IMR-90 (cell line): Measurements from ENCODE around the gene SIAH1. TPM values are rescaled to one million over a fixed set of nuclear protein-coding genes. Genes with fewer than 3 reads are reported as not detected.

Experiments used
- ATAC-seq: fragments of 200-7000 bp; cut with Tn5 transposase; 2 replicates; pipeline ENCODE4 v1.9.1; 2020; ENCODE audit warnings: low read depth, mild to moderate bottlenecking, moderate library complexity
- BruUV-seq: library from RNA; stranded (reverse); fragments of 400-500 nt; replicated peaks from 2 replicates; lab custom pipeline; 2021; lab: Mats Ljungman, UMichigan
- CTCF ChIA-PET: fragments of 300-600 bp; formaldehyde crosslinking; extraction: SDS; loops from one replicate; lab custom pipeline; 2021; ENCODE audit warnings: antibody characterized with exemption; lab: Yijun Ruan, JAX
- POLR2A ChIA-PET: fragments of 300-600 bp; sonication (Branson Sonifier 250); formaldehyde crosslinking; loops from one replicate; lab custom pipeline; 2022; ENCODE audit warnings: antibody characterized with exemption; ENCODE audit not compliant: unreplicated experiment; lab: Charles Lee
- DNase-seq: peaks from one replicate; pipeline ENCODE4 v3.0.0; 2013
- H2AFZ ChIP-seq: replicated peaks from 2 replicates; pipeline ENCODE3; 2013; ENCODE audit warnings: low read length, mild to moderate bottlenecking; ENCODE audit not compliant: poor library complexity
- H2AK5ac ChIP-seq: 2 replicates; pipeline ENCODE4 v1.6.1; 2013; ENCODE audit warnings: low read depth, low read length, inconsistent platforms
- H2AK9ac ChIP-seq: replicated peaks from 2 replicates; pipeline ENCODE3; 2013; ENCODE audit warnings: mild to moderate bottlenecking, low read depth, low read length, moderate library complexity; ENCODE audit not compliant: poor library complexity
- H2BK120ac ChIP-seq: 2 replicates; pipeline ENCODE4 v1.6.1; 2013; ENCODE audit warnings: low read depth, low read length, inconsistent platforms
- H2BK15ac ChIP-seq: 3 replicates; pipeline ENCODE4 v1.6.1; 2013; ENCODE audit warnings: low read depth, low read length, inconsistent platforms
- H2BK20ac ChIP-seq: 2 replicates; pipeline ENCODE4 v1.6.1; 2013; ENCODE audit warnings: low read depth, mild to moderate bottlenecking, inconsistent platforms, low read length, moderate library complexity
- H2BK5ac ChIP-seq: 2 replicates; pipeline ENCODE4 v1.6.1; 2013; ENCODE audit warnings: mild to moderate bottlenecking, low read depth, low read length, inconsistent platforms; ENCODE audit not compliant: poor library complexity, severe bottlenecking
- H3K14ac ChIP-seq: replicated peaks from 2 replicates; pipeline ENCODE4 v1.6.1; 2013; ENCODE audit warnings: low read depth, low read length, inconsistent platforms
- H3K18ac ChIP-seq: 2 replicates; pipeline ENCODE4 v1.6.1; 2013; ENCODE audit warnings: low read depth, low read length, control low read depth
- H3K23ac ChIP-seq: 2 replicates; pipeline ENCODE4 v1.6.1; 2013; ENCODE audit warnings: low read depth, low read length, inconsistent platforms
- H3K27ac ChIP-seq: 2 replicates; pipeline ENCODE4 v1.5.1; 2013; ENCODE audit warnings: mild to moderate bottlenecking, control low read depth, low read length; ENCODE audit not compliant: insufficient read depth
- H3K27me3 ChIP-seq: 2 replicates; pipeline ENCODE4 v1.6.1; 2013; ENCODE audit warnings: low read length; ENCODE audit not compliant: control insufficient read depth, insufficient read depth
- H3K36me3 ChIP-seq: 2 replicates; pipeline ENCODE4 v1.6.1; 2013; ENCODE audit warnings: low read length, mixed read lengths; ENCODE audit not compliant: control insufficient read depth, insufficient read depth
- H3K4ac ChIP-seq: 2 replicates; pipeline ENCODE4 v1.6.1; 2013; ENCODE audit warnings: low read depth, low read length, inconsistent platforms
- H3K4me1 ChIP-seq: 2 replicates; pipeline ENCODE4 v1.6.1; 2013; ENCODE audit warnings: low read length, mixed read lengths; ENCODE audit not compliant: control insufficient read depth, insufficient read depth
- H3K4me2 ChIP-seq: 2 replicates; pipeline ENCODE4 v1.6.1; 2013; ENCODE audit warnings: low read depth, mild to moderate bottlenecking, control low read depth, low read length, moderate library complexity
- H3K4me3 ChIP-seq: 2 replicates; pipeline ENCODE4 v1.5.1; 2013; ENCODE audit warnings: low read depth, mild to moderate bottlenecking, control low read depth, low read length, moderate library complexity; ENCODE audit not compliant: insufficient read depth
- H3K56ac ChIP-seq: 2 replicates; pipeline ENCODE4 v1.6.1; 2013; ENCODE audit warnings: low read length, inconsistent platforms; ENCODE audit not compliant: insufficient read depth; ENCODE audit errors: extremely low read depth
- H3K79me1 ChIP-seq, 2 experiments: 2 replicates each; pipeline ENCODE4 v1.6.1; 2013; ENCODE audit warnings: low read length in 2 of 2, inconsistent platforms in 1 of 2, low read depth in 1 of 2
- H3K9ac ChIP-seq: 2 replicates; pipeline ENCODE4 v1.6.1; 2013; ENCODE audit warnings: low read depth, low read length, control low read depth
- H3K9me1 ChIP-seq: 2 replicates; pipeline ENCODE4 v1.6.1; 2013; ENCODE audit warnings: low read length, inconsistent platforms; ENCODE audit not compliant: insufficient read depth
- H3K9me3 ChIP-seq: 2 replicates; pipeline ENCODE4 v1.6.1; 2013; ENCODE audit warnings: low read length; ENCODE audit not compliant: control insufficient read depth, insufficient read depth
- H4K20me1 ChIP-seq: 2 replicates; pipeline ENCODE4 v1.6.1; 2013; ENCODE audit warnings: low read length, inconsistent platforms; ENCODE audit not compliant: insufficient read depth
- H4K5ac ChIP-seq: 2 replicates; pipeline ENCODE4 v1.6.1; 2013; ENCODE audit warnings: mild to moderate bottlenecking, low read depth, low read length, control low read depth
- H4K8ac ChIP-seq, 2 experiments: 2 replicates each; pipeline ENCODE4 v1.6.1; 2013; ENCODE audit warnings: low read depth in 2 of 2, low read length in 2 of 2, control low read depth in 1 of 2, inconsistent platforms in 1 of 2
- H4K91ac ChIP-seq: 2 replicates; pipeline ENCODE4 v1.6.1; 2013; ENCODE audit warnings: low read depth, low read length, inconsistent platforms; ENCODE audit not compliant: insufficient read depth
- BHLHE40 ChIP-seq: fragments of 150-350 bp; IDR thresholded peaks from 2 replicates; pipeline ENCODE4 v1.6.1; 2016; ENCODE audit warnings: mild to moderate bottlenecking, low read depth, low read length
- CEBPB ChIP-seq: IDR thresholded peaks from 2 replicates; pipeline ENCODE4 v1.6.1; 2012; ENCODE audit warnings: low read depth, low read length, improper control_type of control experiment
- CHD1 ChIP-seq: IDR thresholded peaks from 2 replicates; pipeline ENCODE4 v1.6.1; 2012; ENCODE audit warnings: low read depth, low read length, improper control_type of control experiment
- CTCF ChIP-seq: conservative IDR thresholded peaks from 2 replicates; pipeline ENCODE4 v1.5.1; 2012; ENCODE audit warnings: mild to moderate bottlenecking, low read depth, low read length, improper control_type of control experiment
- FOS ChIP-seq: fragments of 150-350 bp; IDR thresholded peaks from 2 replicates; pipeline ENCODE4 v1.6.1; 2016; ENCODE audit warnings: low read depth, low read length
- MAFK ChIP-seq: IDR thresholded peaks from 2 replicates; pipeline ENCODE4 v1.6.1; 2012; ENCODE audit warnings: low read depth, low read length, improper control_type of control experiment
- MAZ ChIP-seq: IDR thresholded peaks from 2 replicates; pipeline ENCODE4 v1.6.1; 2012; ENCODE audit warnings: low read depth, mild to moderate bottlenecking, low read length, improper control_type of control experiment, moderate library complexity, borderline replicate concordance
- MXI1 ChIP-seq: IDR thresholded peaks from 2 replicates; pipeline ENCODE4 v1.6.1; 2012; ENCODE audit warnings: low read depth, mild to moderate bottlenecking, low read length, moderate library complexity, borderline replicate concordance
- NFE2L2 ChIP-seq: fragments of 150-350 bp; IDR thresholded peaks from 2 replicates; pipeline ENCODE4 v1.6.1; 2016; ENCODE audit warnings: low read depth, mild to moderate bottlenecking, low read length
- POLR2A ChIP-seq: IDR thresholded peaks from 2 replicates; pipeline ENCODE4 v1.6.1; 2012; ENCODE audit warnings: mild to moderate bottlenecking, low read depth, low read length
- RAD21 ChIP-seq: IDR thresholded peaks from 2 replicates; pipeline ENCODE4 v1.6.1; 2012; ENCODE audit warnings: low read length, improper control_type of control experiment
- RCOR1 ChIP-seq: IDR thresholded peaks from 2 replicates; pipeline ENCODE4 v1.6.1; 2012; ENCODE audit warnings: mild to moderate bottlenecking, low read length, improper control_type of control experiment; ENCODE audit not compliant: insufficient replicate concordance
- RFX5 ChIP-seq: IDR thresholded peaks from 2 replicates; pipeline ENCODE4 v1.8.0; 2012; ENCODE audit warnings: low read depth, mild to moderate bottlenecking, low read length, moderate library complexity
- SMC3 ChIP-seq: fragments of 150-350 bp; IDR thresholded peaks from 2 replicates; pipeline ENCODE4 v1.6.1; 2016; ENCODE audit warnings: low read depth, mild to moderate bottlenecking, antibody characterized with exemption, low read length, moderate library complexity
- USF2 ChIP-seq: fragments of 150-350 bp; IDR thresholded peaks from 2 replicates; pipeline ENCODE4 v1.6.1; 2017; ENCODE audit warnings: mild to moderate bottlenecking, antibody characterized with exemption, low read length, low read depth
- WGBS, 2 experiments: methylation state at CpG; one replicate each; pipeline versions ENCODE4 v1.1.5 to v1.1.7; 2013; ENCODE audit warnings: missing lambda C conversion rate in 2 of 2; ENCODE audit not compliant: insufficient read length in 1 of 2; ENCODE audit errors: extremely low coverage in 2 of 2; 5-methylcytosine and 5-hydroxymethylcytosine counted together
- dilution Hi-C: fragments of 300-500 bp; cut with HindIII; formaldehyde crosslinking; loops from one replicate; pipeline ENCODE4 v1.14.3; 2018; ENCODE audit warnings: low sequenced_read_pairs; ENCODE audit not compliant: unreplicated experiment
- in situ Hi-C: fragments of 300-500 bp; cut with MboI; formaldehyde crosslinking; loops from 3 replicates; pipeline ENCODE4 v1.14.3; 2019; ENCODE audit warnings: low sequenced_read_pairs, inconsistent platforms, mixed read lengths
- intact Hi-C: fragments of 100-400 bp; cut with micrococcal nuclease; formaldehyde crosslinking; loops from 2 replicates; pipeline ENCODE4 v1.10.0; 2022
- polyA plus RNA-seq, 3 experiments: library from polyadenylated mRNA; depleted of rRNA; stranded (reverse); fragments of >200 nt; gene quantifications; 2 replicates each; pipeline ENCODE4 v1.2.3, GENCODE V29; 2012; ENCODE audit warnings: low replicate concordance in 1 of 3
- total RNA-seq: library from RNA; depleted of rRNA; stranded (reverse); fragments of >200 nt; gene quantifications from 2 replicates; pipeline ENCODE4 v1.2.3, GENCODE V29; 2012
- TF ChIP-seq, protein P1 (sequence below): fragments of 150-350 bp; IDR thresholded peaks from 2 replicates; pipeline ENCODE4 v1.6.1; 2016; ENCODE audit warnings: low read depth, mild to moderate bottlenecking, low read length, moderate library complexity, borderline replicate concordance

The SIAH1 gene
- total and polyA plus RNA-seq, 2 of the 4 experiments (the other 2 are of a cell fraction) = 10.3 to 17.7 TPM

GRCh38 chr16:48334325-48334724 is 50.9 kb downstream of the SIAH1 start:
- H3K9ac ChIP-seq = no peak overlapping the region
- H2BK120ac ChIP-seq = no peak overlapping the region; the same call in 1 of the 2 replicates
- no peak for ATAC-seq
- no peak overlapping the region for H4K5ac ChIP-seq
- intact Hi-C loops (no loop called here), in situ Hi-C loops (no loop called here), dilution Hi-C loops (no loop called here)
- peak overlapping the region; percentile 27; the same call in 1 of the 3 replicates for H2BK15ac ChIP-seq
- peaks cover 6% of the 10 kb centered on the region for H3K36me3 ChIP-seq
- peaks cover 29 to 48% of the 10 kb centered on the region in 2 experiments for H3K79me1 ChIP-seq
- H3K23ac ChIP-seq = no peak overlapping the region
- H2BK20ac ChIP-seq = no peak overlapping the region
- H4K20me1 ChIP-seq = no peaks in the 10 kb centered on the region
- CTCF ChIA-PET = no interaction called here
- DNase-seq = no peak
- no peaks in the 10 kb centered on the region for H3K9me3 ChIP-seq
- no TSS peak for BruUV-seq
- H3K4me2 ChIP-seq = no peak overlapping the region
- H3K4me3 ChIP-seq = no peak overlapping the region
- no peak overlapping the region for H3K56ac ChIP-seq
- H3K4ac ChIP-seq = peak overlapping the region; percentile 68
- H2BK5ac ChIP-seq = peak overlapping the region; percentile 44
- no peak overlapping the region for H2AFZ ChIP-seq
- H3K27me3 ChIP-seq = no peaks in the 10 kb centered on the region
- no peak for TF ChIP-seq POLR2A
- TF ChIP-seq RAD21 = no peak
- no peak for TF ChIP-seq NFE2L2
- no peak for TF ChIP-seq FOS
- no peak for TF ChIP-seq MAFK
- no peak for TF ChIP-seq USF2
- TF ChIP-seq MXI1 = no peak
- TF ChIP-seq MAZ = no peak
- no peak for TF ChIP-seq SMC3
- TF ChIP-seq RFX5 = no peak
- no peak for TF ChIP-seq CHD1
- TF ChIP-seq CTCF = no peak
- no peak for TF ChIP-seq BHLHE40
- TF ChIP-seq, protein P1, sequence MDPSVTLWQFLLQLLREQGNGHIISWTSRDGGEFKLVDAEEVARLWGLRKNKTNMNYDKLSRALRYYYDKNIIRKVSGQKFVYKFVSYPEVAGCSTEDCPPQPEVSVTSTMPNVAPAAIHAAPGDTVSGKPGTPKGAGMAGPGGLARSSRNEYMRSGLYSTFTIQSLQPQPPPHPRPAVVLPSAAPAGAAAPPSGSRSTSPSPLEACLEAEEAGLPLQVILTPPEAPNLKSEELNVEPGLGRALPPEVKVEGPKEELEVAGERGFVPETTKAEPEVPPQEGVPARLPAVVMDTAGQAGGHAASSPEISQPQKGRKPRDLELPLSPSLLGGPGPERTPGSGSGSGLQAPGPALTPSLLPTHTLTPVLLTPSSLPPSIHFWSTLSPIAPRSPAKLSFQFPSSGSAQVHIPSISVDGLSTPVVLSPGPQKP = no peak
- no peak for TF ChIP-seq RCOR1
- TF ChIP-seq CEBPB = no peak
- peaks cover 4% of the 10 kb centered on the region; the same call in 1 of the 2 replicates for H3K9me1 ChIP-seq
- peak overlapping the region; percentile 33; the same call in 1 of the 2 replicates for H4K91ac ChIP-seq
- H3K18ac ChIP-seq = 0 out of 2 replicates have a peak overlapping the region, but pooled peaks have one; percentile 57
- no peak overlapping the region for H2AK9ac ChIP-seq
- no CpG with 5 or more reads among the region's 9 CpGs for WGBS, 2 experiments
- POLR2A ChIA-PET = interaction anchor here (0.7 kb wide), 1 partner anchor 7 kb away, joined by 4 read pairs; no protein-coding TSS in a partner anchor
- peak overlapping the region; percentile 56 for H2AK5ac ChIP-seq
- peak overlapping the region in 1 of 2 experiments; percentile 20; a peak in 1 of 4 replicates for H4K8ac ChIP-seq
- peaks cover 16% of the 10 kb centered on the region for H3K4me1 ChIP-seq
- peak overlapping the region; percentile 5; the same call in 1 of the 2 replicates for H3K14ac ChIP-seq
- peak overlapping the region; percentile 53; the same call in 1 of the 2 replicates for H3K27ac ChIP-seq
